Fibroblast of lung (primary cell): ENCODE results near the gene TRIM16. TPM values are rescaled to one million over a fixed set of nuclear protein-coding genes. Genes with fewer than 3 reads are reported as not detected.
"Not testable (repeated sequence)": the region's sequence is repeated elsewhere in the genome, so short reads cannot be mapped to it uniquely, and the experiment has no call there.

Source experiments
- DNase-seq, 2 donors: peaks; one replicate each; pipeline versions ENCODE4 v3.0.0 to v3.0.0-alpha.2; 2010; ENCODE audit warnings: low read depth in 2 of 2
- H2AFZ ChIP-seq: 2 replicates; pipeline ENCODE4 v1.5.1; 2012; ENCODE audit warnings: low read length, control low read depth, inconsistent platforms
- H3K27ac ChIP-seq: 2 replicates; pipeline ENCODE4 v1.5.1; 2011; ENCODE audit warnings: low read length, control low read depth; ENCODE audit not compliant: insufficient read depth
- H3K27me3 ChIP-seq: 2 replicates; pipeline ENCODE4 v1.5.1; 2011; ENCODE audit warnings: mild to moderate bottlenecking, low read length; ENCODE audit not compliant: control insufficient read depth, insufficient read depth
- H3K36me3 ChIP-seq: 2 replicates; pipeline ENCODE4 v1.5.1; 2011; ENCODE audit warnings: low read length; ENCODE audit not compliant: control insufficient read depth, insufficient read depth
- H3K4me1 ChIP-seq: 2 replicates; pipeline ENCODE4 v1.5.1; 2011; ENCODE audit warnings: low read length; ENCODE audit not compliant: control insufficient read depth, insufficient read depth; ENCODE audit errors: extremely low read depth
- H3K4me2 ChIP-seq: 2 replicates; pipeline ENCODE4 v1.5.1; 2011; ENCODE audit warnings: low read length, control low read depth; ENCODE audit not compliant: insufficient read depth; ENCODE audit errors: extremely low read depth
- H3K4me3 ChIP-seq, 4 experiments: fragments of 200-600 bp in 1 of 4; sonication (generic) in 1 of 4; replicated peaks in 1 of 4; 2 replicates each; pipeline ENCODE4 v1.5.1; 2011 to 2016; ENCODE audit warnings: low read length in 4 of 4, low read depth in 3 of 4, mild to moderate bottlenecking in 3 of 4, control low read depth in 2 of 4, inconsistent platforms in 1 of 4, mixed read lengths in 1 of 4; ENCODE audit not compliant: insufficient read depth in 1 of 4; ENCODE audit errors: control extremely low read depth in 1 of 4
- H3K79me2 ChIP-seq: 2 replicates; pipeline ENCODE4 v1.5.1; 2012; ENCODE audit warnings: mild to moderate bottlenecking, low read length, inconsistent platforms; ENCODE audit not compliant: control insufficient read depth, insufficient read depth
- H3K9ac ChIP-seq: 2 replicates; pipeline ENCODE4 v1.5.1; 2011; ENCODE audit warnings: mild to moderate bottlenecking, low read length, control low read depth; ENCODE audit not compliant: insufficient read depth
- H3K9me3 ChIP-seq: 2 replicates; pipeline ENCODE4 v1.5.1; 2012; ENCODE audit warnings: low read depth, low read length; ENCODE audit not compliant: control insufficient read depth, insufficient read depth
- H4K20me1 ChIP-seq: 2 replicates; pipeline ENCODE4 v1.5.1; 2011; ENCODE audit warnings: low read length; ENCODE audit not compliant: control insufficient read depth, insufficient read depth; ENCODE audit errors: extremely low read depth
- polyA plus RNA-seq, 2 donors: library from polyadenylated mRNA; depleted of rRNA in 1 of 2; stranded (reverse) in 1 of 2; unstranded in 1 of 2; fragments of >200 nt; gene quantifications; 2 replicates each; pipeline ENCODE4 v1.2.1, GENCODE V29; 2011 to 2012; ENCODE audit warnings: missing spikeins in 1 of 2
- total RNA-seq: library from RNA; depleted of rRNA; stranded (reverse); fragments of >200 nt; gene quantifications from 2 replicates; pipeline ENCODE4 v1.2.1, GENCODE V29; 2014

TRIM16 gene
- total and polyA plus RNA-seq, 2 donors (not counting 1 experiment from before 2014, with no cell fraction given): 21.0 to 63.1 TPM

GRCh38 chr17:15589544-15590536, 94.3 kb downstream of the TRIM16 start:
- H3K27me3 ChIP-seq, H3K9me3 ChIP-seq, H3K27ac ChIP-seq, H4K20me1 ChIP-seq, H2AFZ ChIP-seq, H3K4me2 ChIP-seq, H3K79me2 ChIP-seq, H3K4me1 ChIP-seq, H3K36me3 ChIP-seq, DNase-seq, H3K4me3 ChIP-seq, H3K9ac ChIP-seq: not testable (repeated sequence)

- H4K20me1 ChIP-seq, H2AFZ ChIP-seq, H3K36me3 ChIP-seq, H3K4me3 ChIP-seq, H3K4me2 ChIP-seq, H3K9me3 ChIP-seq, H3K27ac ChIP-seq, DNase-seq, H3K9ac ChIP-seq, H3K4me1 ChIP-seq, H3K79me2 ChIP-seq, H3K27me3 ChIP-seq: not testable (repeated sequence)
Observed at GRCh38 chr17:15588017-15588416, 96.1 kb downstream of the TRIM16 start.

GRCh38 chr17:15583313-15583712, 100.8 kb downstream of the TRIM16 start:
- H3K27ac ChIP-seq, H3K36me3 ChIP-seq, H3K4me1 ChIP-seq, H3K79me2 ChIP-seq, H3K4me2 ChIP-seq, H3K9ac ChIP-seq, H2AFZ ChIP-seq, DNase-seq, H3K27me3 ChIP-seq, H4K20me1 ChIP-seq, H3K9me3 ChIP-seq, H3K4me3 ChIP-seq: not testable (repeated sequence)

- not testable (repeated sequence) for H3K27ac ChIP-seq, H3K4me1 ChIP-seq, H3K9ac ChIP-seq, H3K36me3 ChIP-seq, H3K27me3 ChIP-seq, DNase-seq, H3K9me3 ChIP-seq, H3K79me2 ChIP-seq, H2AFZ ChIP-seq, H3K4me2 ChIP-seq, H4K20me1 ChIP-seq, H3K4me3 ChIP-seq
Observed at GRCh38 chr17:15581462-15581861, 102.6 kb downstream of the TRIM16 start.

Other genes with a start within 250 kb of the TRIM16 start
- 0.77 and 2.3 TPM in 2 replicates for gene CDRT4, start 216.7 kb downstream of the TRIM16 start, total RNA-seq
- 0.19 and 0.49 TPM in 2 replicates for gene CDRT4, start 216.7 kb downstream of the TRIM16 start, polyA plus RNA-seq
- 14.4 and 25.1 TPM in 2 replicates for gene TVP23C, start 120.8 kb downstream of the TRIM16 start, total RNA-seq
- gene TVP23C, start 120.8 kb downstream of the TRIM16 start, polyA plus RNA-seq: 4.2 and 7.0 TPM in 2 replicates
- 0.26 and 0.50 TPM in 2 replicates for gene FBXW10B, start 64.6 kb downstream of the TRIM16 start, total RNA-seq
- 0.11 and 0.36 TPM in 2 replicates for gene FBXW10B, start 64.6 kb downstream of the TRIM16 start, polyA plus RNA-seq
- 45.9 and 65.0 TPM in 2 replicates for gene ZNF286A, start 15.4 kb upstream of the TRIM16 start, total RNA-seq
- 31.3 and 39.1 TPM in 2 replicates for gene ZNF286A, start 15.4 kb upstream of the TRIM16 start, polyA plus RNA-seq
- 0.17 TPM in 1 of 2 replicates, not detected in the other for gene TBC1D26, start 48.0 kb upstream of the TRIM16 start, total RNA-seq
- 0.02 TPM in 1 of 2 replicates, not detected in the other for gene TBC1D26, start 48.0 kb upstream of the TRIM16 start, polyA plus RNA-seq